Stimulated activated CD8-positive, alpha-beta memory T cell treated with anti-CD3 and anti-CD28 coated beads, Interleukin-4, amount 100 ng/mL, for 1 hour (primary cell): ENCODE data around the gene ATXN7L3.
"Not testable (repeated sequence)": the region's sequence is repeated elsewhere in the genome, so short reads cannot be mapped to it uniquely, and the experiment has no call there.

Experiments
- DNase-seq, 2 donors: peaks; one replicate each; pipeline ENCODE4 v3.0.0-alpha.2; 2020; ENCODE audit warnings: low read depth in 2 of 2, low spot score in 1 of 2

Gene ATXN7L3, protein sequence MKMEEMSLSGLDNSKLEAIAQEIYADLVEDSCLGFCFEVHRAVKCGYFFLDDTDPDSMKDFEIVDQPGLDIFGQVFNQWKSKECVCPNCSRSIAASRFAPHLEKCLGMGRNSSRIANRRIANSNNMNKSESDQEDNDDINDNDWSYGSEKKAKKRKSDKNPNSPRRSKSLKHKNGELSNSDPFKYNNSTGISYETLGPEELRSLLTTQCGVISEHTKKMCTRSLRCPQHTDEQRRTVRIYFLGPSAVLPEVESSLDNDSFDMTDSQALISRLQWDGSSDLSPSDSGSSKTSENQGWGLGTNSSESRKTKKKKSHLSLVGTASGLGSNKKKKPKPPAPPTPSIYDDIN

DNA sequence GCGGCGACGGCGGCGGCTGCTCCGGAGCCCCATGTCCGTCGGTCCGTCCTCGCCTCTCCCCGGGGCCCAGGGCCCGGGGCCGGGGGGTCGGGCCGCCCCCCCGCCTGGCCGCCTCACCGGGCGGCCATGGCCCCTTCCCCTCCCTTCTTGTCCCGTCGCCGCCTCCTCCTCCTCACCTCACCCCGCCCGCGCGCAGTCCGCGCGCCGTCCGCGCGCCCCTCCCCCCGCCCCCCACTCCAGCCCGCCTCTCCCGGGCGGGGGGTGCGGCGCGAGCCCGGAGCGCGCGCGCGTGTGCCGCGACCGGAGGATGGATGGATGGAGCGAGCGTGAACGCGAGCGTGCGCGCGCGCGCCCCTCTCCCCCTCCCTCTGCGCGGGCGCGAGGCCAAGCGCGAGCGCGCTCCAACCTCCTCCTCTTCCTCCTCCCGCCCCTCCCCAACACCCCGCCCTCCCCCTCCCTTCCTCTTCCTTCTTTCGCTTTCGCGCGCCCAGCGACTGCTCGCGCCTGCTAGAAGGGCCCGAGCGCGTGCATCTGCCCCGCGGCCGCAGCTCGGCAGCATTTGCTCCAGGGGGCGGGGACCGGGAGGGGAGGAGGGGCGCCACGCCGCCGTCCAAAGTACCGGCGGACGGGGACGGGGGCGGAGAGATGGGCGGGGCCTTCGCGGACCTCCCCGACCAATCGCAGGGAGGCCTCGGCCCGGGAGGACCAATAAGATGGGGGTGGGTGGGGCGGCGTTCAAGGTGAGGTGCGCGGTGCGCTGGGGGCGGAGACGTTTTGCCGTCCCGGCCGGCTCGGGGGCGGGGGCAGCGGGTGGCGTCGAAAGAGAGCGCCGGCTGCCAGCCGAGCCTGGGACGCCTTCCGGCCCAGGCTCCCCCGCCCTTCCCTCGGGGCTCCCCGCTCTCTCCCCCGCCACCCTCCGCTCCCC is at the start of gene ATXN7L3:
Gene ATXN7L3, minus strand, starts transcription at position 332 of the 925 bp plus-strand sequence. CDS start 1,814 bp downstream, outside the sequence.
- peak; percentile 99 for DNase-seq

DNA sequence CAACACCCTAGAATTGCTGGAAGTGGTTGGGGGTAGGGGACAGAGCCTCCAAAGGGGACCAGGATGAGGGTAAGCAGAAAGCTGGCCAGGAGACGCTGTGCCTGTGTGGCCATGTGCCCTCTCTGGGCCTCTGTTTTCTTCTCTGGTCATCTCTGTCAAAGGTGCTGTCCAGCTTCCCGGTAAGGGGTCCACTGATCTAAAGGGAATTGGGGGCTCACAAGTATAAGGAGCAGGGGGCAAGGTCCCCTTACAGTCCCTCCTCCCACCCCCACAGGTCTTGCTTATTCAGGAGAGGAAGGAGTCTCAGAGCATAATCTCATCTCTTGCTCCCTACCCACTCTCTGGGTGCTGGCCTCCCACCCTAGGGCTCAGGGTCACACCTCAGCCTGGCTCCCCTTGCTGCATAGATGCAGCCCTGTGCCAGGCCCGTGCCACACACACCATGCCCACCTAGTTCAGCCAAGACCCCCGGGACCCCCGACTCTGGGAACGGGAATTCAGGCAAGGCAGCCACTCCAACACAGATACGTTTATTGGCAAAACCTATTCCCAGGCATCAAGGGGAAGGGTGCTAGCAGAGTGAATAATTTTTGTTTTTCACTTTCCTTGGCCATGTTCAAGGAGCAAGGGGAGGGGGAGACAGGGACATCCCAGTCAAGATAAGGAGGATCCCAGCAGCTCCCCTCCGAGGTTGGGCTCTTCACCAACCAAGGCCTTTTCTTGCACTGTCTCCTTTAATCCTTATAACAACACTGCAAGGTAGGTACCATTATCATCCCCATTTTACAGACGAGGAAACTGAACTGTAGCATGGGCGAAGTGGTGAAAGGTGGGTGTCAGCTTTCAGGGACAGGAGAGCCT is 48.4 kb upstream of the ATXN7L3 start:
- no peak for DNase-seq

DNA sequence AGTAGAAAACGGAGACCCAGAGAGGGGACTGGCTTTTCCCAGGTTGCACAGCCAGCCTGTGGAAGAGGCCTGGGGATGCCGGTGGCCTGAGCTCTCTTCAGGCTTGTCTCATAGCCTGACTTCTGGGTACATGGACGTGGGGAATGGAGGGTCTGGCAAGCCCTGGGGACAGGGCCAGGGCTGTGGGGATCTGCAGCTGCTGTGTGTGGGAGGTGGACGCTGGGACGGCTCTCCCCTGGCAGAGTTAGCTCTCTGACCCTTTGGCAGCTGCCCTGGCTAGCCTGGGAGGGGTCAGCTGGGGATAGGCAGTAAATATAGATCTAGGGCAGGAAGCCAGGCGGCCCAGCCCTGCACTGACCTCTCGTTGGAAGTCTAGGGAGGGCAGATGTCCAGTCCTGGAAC is 47.8 kb upstream of the ATXN7L3 start:
- no peak for DNase-seq

DNA sequence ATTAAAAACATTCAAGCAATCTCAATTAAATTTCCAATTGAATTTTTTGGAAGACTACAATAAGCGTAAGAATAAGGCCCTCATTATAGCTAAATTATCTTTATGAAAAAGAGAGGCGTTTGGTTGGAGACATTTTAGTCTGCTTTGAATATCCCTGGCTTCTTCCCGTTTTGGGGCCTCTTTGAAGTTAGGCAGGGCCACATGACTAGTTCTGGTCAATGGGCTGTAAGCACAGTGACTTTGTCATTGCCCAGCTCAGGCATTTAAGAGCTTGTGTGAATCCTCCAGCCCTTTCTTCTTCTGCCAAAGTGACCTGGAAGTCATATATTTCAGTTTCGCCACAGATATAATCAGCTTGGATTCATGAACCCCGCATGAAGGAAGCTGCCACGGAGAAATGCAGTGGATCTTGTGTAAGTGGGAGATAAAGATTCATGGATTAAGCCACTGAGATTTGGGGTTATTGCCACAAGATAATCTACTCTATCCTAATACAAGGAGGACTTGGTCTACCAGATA is 41.5 kb upstream of the ATXN7L3 start:
- no peak for DNase-seq

DNA sequence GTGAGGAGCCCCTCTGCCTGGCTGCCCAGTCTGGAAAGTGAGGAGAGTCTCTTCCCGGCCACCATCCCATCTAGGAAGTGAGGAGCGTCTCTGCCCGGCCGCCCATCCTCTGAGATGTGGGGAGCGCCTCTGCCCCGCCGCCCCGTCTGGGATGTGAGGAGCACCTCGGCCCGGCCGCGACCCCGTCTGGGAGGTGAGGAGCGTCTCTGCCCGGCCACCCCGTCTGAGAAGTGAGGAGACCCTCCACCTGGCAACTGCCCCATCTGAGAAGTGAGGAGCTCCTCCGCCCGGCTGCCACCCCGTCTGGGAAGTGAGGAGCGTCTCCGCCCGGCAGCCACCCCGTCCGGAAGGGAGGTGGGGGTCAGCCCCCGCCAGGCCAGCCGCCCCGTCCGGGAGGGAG is 38.2 kb upstream of the ATXN7L3 start:
- DNase-seq = not testable (repeated sequence)

DNA sequence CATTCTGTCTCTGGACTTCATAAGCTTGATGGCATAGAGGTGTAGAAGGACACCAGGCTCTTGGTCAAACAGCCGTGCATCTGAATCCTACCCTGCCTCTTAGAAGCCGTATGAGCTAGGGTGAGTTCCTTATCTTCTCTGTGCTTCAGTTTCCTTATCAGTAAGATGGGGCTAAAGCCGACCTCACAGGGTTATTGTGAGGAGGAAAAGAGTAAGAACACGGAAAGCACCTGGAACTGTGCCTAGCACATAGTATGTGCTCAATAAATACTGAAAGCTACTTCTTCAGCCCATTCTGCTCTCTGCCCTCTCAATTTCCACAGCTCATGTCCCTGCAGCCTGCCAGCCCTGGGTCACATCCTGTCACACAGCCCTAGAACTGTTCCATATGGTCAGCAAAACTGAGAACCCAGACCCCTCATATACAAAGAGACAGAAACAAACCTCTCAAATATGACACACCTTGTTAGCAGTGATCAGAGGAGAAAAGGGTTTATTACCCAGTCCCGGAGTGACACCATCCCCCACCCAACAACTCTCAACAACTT is 36.8 kb upstream of the ATXN7L3 start:
- DNase-seq = no peak

DNA sequence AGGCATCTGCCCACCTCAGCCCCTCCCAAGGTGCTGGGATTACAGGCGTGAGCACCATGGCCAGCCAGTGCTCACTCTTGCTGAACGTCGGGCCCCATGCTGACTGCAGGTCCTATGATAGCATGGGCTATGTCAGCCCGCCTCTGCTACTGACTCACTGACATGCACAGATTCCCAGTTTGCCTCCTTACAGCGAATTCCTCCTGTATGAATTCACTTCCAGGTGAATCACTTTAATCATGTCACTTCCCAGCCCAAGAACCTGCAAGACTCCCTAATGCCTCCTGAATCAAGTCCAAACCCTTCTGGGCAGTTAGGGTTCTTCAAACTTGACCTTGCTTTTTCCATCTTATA is 35.9 kb upstream of the ATXN7L3 start:
- no peak for DNase-seq

DNA sequence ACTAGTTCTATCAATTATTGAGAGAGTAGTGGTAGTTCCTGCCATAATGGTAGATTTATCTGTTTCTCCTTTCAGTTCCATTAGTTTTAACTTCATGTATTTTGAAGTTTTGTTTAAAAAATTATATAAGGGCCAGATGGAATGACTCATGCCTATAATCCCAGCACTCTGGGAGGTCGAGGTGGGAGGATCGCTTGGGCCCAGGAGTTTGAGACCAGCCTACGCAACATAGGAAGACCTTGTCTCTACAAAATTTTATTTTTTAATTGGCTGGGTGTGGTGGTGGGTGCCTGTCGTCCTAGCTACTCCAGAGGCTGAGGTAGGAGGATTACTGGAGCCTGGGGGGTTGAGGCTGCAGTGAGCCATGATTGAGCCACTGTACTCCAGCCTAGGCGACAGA is 33.9 kb upstream of the ATXN7L3 start:
- DNase-seq = no peak

DNA sequence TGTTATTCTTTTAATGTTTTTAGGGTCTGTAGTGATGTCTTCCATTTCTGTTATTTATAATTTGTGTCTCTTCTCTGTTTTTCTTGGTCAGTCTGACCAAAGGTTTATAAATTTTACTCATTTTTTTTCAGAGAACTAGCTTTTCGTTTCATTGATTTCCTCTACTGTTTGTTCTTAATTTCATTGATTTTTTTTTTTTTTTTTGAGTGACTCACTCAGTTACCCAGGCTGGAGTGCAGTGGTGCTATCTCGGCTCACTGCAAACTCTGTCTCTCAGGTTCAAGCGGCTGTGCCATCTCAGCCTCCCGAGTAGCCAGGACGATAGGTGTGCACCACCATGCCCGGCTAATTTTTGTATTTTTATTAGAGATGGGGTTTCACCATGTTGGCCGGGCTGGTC is 32.4 kb upstream of the ATXN7L3 start:
- DNase-seq = no peak

DNA sequence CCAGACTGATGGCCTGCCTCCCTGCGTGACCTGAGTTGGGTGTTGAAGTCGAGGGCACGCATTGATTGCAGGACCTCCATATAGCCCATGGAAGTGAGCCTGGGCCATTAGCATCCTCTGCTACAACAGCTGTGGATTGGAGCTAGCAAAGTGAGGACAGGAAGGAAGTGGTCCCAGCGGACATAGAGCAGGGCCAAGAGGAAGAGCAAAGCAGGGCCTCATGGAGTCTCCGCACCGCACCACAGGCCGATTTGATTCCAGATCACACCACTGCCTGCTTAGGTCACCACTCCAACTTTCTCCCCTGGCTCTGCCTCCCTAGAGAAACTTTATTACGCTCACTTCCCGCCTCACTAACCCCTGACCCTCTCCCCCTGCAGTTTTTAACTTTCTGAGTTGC is 30.5 kb upstream of the ATXN7L3 start:
- no peak for DNase-seq

DNA sequence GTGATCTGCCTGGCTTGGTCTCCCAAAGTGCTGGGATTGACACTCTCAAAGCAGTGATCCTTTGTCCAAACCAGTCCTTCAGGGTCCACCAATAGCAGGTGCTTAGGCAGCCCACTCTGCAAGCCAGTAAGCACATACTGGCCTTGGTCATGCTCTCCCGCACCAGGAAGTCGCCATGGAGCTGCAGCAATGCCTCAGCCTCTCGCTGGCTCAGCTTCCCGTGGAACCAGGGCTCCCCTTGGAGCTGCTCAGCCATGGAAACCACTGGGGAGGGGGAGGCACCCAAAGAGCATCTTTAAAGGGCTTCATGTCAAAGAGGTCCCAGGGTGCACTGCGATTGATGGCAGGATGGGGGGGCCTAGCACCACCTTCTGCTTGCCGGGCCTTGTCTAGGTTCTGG is 29.4 kb upstream of the ATXN7L3 start:
- DNase-seq = no peak

DNA sequence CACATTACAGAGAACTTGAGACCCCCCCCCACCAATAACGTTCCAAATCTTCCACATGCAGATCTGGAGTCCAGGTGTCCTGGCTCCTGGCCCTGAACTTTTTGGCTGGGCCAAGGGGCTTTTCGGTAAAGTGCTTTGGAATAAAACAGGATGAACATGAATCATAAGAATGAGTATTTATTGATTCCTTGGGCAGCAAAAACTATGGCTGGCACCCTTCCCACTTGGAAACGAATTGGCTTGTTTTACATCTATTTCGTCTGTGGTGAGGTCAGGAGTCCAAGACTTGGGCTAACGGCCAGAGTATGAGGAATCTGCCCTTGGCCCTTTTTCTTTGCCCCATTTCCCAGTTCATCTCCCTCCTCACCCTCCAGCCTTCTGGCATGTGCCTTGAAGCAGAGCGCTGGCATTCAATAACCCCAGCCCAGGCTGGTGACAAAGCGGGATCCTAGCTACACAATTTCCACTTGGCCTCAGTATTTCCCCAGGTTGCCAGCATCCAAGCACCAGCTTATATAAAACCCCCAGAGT is 23.9 kb upstream of the ATXN7L3 start:
- DNase-seq = no peak

DNA sequence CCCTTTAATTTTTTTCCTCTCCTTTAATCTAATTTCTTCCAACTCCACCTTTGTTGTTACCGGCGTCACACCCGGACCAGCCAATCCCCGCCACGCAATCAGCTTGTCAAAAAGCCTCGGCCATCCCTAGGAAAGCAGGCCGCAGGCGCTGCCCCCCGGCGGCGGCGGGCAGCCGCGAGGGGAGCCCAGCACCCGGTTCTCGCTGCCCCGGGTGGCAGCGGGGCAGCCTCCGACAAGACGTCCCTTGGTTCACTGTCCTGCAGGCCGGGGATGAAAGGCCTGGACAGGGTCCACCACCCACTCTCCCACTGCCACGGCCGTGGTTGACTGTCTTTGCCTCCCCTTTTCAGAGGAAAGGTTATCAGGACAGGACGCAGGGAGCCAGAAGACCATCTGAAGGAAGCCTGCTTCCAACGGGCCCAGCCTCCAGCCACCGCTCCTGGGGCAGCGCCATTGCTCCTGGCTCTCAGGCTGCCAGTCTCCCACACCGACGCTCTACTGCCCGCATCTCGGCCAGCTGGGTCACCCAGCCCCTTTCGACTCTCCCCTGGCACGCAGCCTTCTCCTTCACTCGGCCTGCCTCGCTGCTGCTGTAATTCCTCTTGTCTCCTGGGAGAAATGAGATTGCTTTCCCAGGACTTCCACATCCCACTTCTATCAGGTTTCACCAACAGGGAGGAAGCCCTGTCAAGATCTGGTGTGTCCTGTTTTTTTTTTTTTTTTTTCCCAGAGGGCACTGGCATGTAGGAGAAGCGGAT is 22.6 kb upstream of the ATXN7L3 start:
- DNase-seq = peak in 1 of 2 donors; percentile 17

DNA sequence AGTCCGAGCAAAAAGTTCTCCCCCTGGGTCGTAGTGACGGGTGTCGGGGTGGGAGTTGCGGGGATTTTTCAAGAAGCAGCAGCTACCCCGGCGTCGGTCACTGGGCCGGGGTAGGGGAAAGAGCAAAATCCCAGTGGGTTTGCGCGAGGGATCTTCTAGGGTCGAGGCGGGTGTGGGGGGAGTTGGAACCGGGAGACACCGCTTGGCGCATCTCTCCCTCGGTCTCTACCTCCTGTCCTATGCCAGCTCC is 22.1 kb upstream of the ATXN7L3 start:
- no peak for DNase-seq

DNA sequence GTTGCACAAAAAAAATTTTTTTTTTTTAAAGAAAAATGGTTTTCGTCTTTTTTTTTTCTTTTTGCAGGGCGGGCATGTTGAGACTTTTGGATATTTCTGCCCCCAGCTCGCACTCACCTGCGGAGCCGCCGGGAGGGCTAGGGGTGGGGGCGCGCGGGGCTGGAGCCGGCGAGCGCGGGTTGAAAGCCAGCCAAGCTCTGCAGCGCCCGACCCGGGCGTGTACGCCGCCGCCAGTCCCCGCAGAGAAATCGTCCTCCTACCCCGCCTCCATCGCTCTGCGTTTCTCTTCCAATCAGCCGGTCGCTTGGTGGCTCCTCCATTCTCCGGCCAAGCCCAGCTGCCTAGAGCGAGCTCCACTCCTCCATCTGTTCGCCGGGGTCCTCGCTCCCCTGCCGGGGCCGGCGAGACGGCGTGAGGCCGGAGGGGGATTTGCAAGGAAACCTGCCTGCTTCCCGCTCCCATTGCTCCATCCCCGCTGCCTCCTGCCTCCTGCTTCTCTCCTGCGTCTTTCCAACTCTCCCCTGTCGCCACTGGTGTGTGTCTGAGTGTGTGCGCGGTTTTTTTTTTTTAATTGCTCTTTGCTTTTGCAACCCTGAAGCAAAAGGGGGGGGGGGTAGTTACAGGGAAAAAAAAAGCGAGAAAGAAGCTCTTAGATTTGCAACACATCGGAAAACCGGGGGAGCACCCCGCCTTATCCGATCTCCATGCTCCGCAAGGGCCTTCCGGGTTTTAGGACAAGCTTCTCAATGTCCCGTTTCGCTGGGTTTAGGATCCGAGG is 21.6 kb upstream of the ATXN7L3 start:
- peak in 1 of 2 donors; percentile 38 for DNase-seq

DNA sequence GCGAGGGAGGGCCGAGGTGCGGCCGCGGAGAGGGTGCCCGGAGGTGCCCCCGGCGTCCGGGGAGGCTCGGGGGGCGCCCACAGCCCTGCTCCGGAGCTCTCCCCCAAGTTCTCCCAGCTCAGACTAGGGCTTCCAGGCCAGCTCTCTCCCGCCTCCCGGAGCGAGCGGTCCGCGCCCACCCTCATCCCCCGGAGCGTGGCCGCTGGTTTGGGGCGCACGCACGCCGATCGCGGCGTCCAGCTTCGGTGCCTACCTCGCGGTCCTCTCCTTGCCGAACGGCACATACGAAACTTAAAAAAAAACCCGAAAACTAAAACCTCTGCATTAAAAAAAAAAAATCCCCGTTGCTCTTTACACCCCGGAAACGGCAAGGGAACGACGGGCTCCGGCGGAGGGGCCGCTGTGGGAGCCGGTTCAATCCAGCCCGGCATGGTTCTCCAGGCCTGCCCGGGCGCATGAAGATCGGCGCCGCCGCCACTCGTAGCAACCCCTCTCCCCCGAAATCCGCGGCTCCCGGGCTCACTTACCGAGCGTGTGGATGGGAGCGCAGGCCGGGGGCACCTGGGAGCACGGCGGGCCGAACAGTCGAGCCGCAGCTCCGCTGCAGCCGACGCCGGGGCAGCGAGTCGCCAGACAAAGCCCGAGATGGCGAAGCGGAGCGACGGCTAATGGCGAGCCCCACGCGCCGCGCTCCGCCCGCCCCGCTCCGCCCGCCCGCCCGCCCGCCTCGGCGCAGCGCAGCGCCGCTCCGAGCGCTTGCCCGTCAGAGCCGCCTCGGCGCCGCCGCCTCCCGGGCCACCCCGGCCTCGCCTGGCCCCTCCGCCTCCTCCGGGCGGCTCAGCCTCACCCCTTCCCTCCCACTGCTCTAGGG is 20.8 kb upstream of the ATXN7L3 start:
- DNase-seq = peak in 1 of 2 donors; percentile 26

DNA sequence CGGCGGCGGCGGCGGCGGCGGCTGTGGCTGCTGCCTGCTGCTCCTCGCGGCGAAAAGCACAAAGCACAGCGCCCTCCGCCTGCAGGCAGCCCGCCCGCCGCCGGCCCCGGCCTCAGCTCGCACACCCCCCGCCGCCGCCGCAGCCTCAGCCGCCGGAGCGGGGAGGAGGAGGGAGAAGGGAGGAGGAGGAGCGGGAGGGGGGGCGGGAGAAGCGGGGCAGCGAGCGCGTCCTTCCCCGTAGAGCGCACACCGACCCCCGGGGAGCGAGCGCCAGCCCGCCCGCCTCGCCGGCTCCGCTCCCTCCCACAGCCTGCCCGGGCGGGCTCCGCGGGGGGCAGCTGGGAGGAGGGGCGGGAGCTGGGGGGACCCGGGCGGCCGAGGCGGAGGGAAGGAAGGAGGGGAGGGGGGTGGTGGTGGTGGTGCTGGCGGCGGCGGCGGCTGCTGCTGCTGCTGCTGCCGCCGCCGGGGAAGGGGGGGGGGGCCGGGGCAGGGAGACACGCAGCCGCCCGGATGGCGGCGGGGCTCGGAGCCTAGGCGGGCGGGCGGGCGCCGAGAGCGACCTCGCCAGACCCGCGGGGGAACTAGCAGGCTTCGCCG is 20.0 kb upstream of the ATXN7L3 start, which contains the start of gene UBTF:
Gene UBTF, minus strand, starts transcription at position 60 of the 597 bp plus-strand sequence. CDS start 1,446 bp downstream, outside the sequence.
- peak in 1 of 2 donors; percentile 54 for DNase-seq

DNA sequence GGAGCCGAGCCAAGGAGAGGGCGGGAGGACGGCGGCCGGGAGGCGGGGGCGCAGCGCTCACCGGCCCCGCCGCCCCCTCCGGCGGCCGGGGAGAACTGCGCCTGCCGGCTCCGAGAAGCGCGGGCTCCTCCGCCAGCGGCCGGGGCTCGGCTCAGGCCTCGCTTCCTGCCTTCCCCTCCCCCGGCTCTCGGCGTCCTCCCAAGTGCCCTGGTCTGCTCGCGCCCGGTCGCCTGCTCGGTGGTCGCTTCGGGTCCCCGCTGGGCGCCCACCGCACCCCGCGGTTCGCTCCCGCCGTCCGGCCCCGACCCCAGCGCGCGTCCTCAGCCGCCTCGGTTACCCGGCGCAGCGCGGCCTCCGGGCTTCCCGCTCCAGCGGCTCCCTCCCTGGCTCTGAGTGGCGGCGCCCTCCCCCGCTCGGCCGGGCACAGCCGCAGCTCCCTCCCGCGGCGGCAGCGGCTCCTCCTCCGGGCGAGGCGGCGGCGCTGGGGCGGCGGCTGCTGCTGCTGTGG is 19.5 kb upstream of the ATXN7L3 start:
- peak in 1 of 2 donors; percentile 35 for DNase-seq
